Hematopoietic multipotent progenitor cell treated with erythropoietin and hydrocortisone succinate and interleukin-3 and kit ligand, for 6 days (in vitro differentiated cells): ENCODE data around the gene TMEM171.

Experiments
- DNase-seq: peaks from one replicate; pipeline ENCODE4 v3.0.0-alpha.2; 2015

TMEM171 gene

DNA sequence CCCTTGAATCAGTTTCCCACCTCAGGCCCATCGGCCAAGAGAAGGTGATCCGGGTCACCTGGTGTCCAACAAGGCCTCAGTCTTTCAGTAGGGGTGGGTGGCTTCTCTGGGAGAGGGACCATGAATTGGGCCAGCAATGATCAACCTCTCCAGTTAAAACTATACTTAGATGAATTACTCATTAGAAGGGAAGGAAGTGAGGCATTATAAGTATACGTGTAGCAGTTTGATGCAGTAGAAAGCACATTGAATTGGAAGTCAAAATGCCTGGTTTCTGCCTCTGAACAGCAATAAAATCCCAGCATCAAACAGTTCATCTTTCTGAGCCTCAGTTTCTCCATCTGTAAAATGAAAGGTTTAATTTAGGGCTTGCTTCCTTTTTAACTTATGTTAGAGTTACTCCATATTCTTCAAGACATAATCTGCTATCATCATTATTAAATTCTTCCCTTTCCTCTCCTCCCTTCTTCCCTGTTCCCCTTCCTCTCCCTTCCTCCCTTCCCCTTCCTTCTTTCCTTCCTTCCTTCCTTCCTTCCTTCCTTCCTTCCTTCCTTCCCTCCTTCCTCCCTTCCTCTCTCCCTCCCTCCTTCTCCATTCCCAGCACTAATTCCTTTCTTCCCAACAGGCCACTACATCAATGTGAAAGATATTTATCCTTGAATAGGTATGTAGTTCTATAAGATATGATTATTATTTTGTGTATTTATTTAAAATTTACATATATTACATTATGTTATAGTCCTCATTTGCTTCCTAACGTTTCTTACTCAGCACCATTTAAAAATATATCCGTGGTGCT lies 34.0 kb downstream of the TMEM171 start:
- DNase-seq, result no peak

DNA sequence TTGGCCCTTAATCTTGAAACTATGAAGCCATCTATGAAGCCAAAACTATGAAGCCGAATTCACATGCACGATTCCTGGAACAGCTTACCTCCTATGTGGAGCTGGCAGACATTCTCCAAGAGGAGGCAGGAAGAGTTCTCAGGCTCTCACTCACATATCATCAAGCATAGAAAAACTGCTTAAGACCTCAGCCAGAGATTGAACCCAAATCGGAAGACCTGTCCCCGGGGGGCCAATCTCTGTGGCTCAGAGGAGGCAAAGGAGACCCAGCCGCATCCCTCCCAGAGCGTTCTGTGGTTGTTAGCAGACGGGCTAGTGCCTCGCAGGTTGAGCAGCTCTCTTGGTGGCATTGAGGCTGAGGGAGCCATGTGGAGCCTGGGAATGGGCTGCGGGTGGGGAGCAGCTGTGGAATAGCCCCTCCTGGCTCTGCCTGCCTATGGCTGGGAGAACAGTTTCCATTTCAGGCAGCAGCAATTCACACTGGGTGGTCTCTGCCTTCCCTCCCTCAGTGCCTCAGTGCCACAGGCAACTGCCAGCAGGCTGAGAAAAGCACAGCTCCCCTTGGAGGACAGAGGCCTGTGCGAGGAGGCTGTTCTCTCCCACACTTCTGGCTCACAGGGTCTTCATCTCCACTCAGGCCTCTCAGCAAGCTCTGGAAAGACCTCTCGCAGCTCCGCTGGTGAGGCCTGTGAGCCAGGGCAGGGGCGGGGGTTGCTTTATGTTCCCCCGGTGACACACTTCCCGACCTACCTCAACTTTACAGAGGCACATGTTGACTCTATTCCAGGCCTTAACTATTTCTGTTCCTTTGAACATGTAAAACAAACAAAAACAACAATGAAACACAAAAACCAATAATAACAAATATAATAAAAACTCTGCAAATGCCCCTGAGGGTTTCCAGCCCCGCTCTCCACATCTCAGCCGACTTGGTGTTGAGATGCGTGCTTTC lies 35.2 kb downstream of the TMEM171 start:
- no peak for DNase-seq

DNA sequence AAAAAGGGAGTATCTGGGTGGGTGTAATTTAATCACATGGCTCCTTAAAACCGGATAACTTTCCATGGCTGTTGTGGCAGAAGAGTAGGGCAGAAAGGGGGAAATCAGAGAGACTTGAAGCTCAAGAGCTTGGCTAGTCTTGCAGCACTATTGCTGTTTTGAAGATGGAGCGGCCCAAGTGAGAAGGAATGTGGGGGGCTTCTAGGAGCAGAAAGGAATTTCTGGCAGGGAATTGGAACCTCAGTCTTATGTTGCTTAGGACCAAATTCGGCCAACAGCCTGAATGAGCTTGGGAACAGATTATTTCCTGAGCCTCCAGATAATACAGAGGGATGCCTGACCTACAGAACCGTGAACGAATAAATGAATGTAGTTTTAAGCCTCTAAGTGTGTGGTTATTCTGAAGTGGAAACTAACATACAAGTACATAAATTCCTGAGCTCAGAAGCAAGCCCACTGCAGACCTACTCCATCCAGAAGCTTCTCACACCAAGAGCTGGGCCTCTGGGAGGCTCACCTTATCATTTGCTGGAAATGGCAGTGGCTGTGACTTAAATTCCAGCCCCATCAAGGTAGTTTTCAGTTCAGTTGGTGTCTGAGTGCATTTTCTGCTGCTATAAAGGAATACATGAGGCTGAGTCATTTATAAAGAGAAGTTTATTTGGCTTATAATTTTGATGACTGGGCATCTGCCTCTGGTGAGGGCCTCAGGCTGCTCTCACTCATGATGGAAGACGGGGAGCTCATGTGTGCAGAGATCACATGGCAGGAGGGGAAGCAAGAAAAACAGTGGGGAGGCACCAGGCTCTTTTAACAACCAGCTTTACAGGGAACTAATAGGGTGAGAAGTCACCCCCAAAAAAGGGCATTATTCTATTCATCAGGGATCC lies 37.3 kb downstream of the TMEM171 start:
- no peak for DNase-seq

DNA sequence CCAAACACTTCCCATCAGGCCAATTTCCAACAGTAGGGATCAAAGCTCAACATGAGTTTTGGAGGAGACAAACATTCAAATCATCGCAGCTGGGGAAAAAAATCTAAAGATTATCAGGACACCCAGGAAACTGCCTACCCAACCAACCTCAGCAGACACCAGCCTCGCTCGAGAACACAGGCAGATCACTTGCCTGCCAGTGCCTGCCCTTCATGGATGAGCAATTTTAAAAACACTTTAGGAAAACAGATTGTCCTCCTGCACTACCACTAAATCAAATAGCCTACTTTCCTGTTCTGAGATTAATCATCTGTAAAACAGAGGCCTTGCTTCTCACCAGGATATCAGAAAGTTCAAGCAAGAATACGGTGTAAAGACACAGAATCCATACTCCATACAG lies 37.9 kb downstream of the TMEM171 start:
- no peak for DNase-seq

DNA sequence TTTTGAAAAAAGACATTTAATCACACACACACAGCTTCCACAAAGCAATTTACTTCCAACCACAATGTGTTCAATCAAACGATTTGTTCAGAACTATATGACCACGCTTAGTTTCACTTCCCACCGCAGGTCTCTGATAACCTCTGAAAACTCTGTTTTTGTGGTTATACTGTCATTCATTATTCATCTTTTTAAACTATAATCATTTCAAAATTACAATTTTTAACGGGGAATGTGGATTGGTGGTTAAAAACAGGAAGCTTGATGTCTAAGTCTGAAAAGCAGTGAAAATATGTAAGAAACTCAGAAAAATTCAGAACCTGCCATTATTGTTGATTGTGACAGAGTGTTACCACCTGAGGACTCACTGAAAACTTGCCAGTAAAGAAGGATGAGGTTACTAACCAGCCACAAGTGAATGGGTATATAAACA lies 39.9 kb downstream of the TMEM171 start:
- DNase-seq, result peak; percentile 43

DNA sequence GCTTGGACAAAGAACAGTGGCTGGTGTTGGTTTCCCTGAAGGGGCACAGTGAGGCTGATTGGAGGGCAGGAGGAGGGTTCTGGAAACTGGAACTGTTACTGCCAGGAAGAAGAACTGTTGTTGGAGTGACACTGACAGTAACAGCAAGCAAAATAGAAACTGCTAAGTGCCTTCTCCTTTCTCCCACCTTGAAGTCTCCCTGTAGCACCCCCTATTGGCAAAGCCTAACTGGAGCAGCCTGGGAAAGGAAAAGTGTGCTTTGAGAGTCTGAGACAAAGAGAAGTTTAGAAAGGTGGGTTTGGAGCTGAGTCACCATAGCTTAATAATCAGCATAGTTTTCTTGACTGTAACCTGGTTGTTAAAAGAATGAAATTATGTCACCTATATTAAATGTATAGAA lies 50.1 kb downstream of the TMEM171 start:
- DNase-seq, result peak; percentile 69

DNA sequence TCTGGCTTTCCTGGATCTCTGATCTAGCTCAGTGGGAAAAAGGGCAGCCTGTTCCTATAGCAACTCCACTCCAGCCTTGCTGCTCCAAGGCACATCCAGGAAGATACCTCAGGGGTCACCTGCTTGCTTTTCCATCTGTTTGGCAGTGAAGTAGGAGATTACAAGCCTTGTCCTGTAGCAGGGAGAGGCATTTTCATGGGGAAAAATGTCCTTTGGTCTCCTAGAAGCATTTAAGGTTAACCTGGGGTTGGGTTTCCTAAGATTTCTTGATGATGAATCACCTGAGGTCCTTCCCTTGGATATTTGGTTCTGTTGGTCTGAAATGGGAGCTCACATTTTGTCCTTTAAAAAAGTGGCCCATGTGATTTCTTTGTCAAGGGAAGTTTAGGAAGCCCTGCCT lies 51.1 kb downstream of the TMEM171 start:
- DNase-seq, result no peak

DNA sequence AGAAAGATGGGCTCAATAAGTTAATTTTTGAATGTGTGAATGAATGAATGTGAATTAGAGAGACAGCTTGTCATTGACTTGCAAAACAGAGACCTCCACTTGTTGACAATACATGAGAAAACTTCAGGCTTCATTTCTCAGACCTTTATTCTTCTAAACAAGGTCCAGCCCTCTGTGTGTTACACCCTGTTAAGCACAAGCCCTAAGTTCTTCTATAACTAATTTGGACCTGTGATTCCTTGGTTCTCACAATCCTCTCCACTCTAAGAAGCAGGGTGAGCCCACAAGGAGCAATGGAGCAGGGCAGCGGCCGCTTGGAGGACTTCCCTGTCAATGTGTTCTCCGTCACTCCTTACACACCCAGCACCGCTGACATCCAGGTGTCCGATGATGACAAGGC lies 52.6 kb downstream of the TMEM171 start, which contains the start of gene TMEM174:
Gene TMEM174, plus strand, starts transcription at position 243 of the 400 bp plus-strand sequence. Its CDS starts 51 bp downstream, at position 294.
- no peak for DNase-seq

DNA sequence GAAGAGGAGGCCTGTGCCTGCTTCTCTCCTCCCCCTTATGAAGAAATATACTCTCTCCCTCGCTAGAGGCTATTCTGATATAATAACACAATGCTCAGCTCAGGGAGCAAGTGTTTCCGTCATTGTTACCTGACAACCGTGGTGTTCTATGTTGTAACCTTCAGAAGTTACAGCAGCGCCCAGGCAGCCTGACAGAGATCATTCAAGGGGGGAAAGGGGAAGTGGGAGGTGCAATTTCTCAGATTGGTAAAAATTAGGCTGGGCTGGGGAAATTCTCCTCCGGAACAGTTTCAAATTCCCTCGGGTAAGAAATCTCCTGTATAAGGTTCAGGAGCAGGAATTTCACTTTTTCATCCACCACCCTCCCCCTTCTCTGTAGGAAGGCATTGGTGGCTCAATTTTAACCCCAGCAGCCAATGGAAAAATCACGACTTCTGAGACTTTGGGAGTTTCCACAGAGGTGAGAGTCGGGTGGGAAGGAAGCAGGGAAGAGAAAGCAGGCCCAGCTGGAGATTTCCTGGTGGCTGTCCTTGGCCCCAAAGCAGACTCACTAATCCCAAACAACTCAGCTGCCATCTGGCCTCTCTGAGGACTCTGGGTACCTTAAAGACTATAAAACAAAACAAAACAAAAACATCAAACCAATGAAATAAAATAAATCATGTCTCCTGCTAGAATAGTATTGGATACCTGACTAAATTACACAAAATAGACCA lies 53.9 kb downstream of the TMEM171 start:
- no peak for DNase-seq

DNA sequence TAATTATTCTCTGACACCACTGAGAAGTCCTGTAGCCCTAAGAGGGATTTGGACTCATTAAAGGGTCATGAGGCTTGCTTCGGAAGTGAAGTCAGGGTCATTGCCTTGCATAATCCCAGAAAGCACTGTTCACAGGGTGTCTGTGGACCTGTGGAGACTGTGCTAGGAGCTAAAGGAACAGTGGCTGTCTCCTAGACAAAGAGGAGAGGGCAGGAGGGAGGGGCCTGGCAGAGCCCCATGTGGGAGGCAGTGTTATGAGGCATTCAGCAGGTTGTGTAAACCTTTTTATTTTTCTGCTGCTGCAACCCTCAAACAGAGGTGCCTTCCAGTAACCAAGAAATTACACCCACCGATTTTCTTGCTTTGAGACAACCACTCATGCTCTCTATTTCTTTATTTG lies 55.9 kb downstream of the TMEM171 start:
- DNase-seq, result no peak

DNA sequence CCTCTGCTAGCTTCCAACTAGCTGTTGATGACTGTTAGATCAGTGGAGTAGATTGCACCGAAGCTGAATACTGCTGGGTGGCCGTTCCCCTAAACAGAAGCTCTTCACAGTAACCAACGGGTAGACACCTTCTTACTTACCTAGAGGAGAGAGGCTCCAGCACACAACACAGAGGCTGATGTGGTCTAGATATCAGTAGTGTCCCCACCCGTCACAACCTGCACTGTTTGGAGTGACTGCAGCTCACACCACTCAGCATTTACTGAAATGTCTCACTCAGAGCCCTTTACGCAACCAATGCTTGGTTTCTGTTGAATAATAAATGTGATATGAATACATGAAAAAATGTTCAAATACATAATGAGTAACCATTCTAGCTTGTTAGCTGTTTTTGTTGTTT lies 57.9 kb downstream of the TMEM171 start:
- DNase-seq, result no peak

DNA sequence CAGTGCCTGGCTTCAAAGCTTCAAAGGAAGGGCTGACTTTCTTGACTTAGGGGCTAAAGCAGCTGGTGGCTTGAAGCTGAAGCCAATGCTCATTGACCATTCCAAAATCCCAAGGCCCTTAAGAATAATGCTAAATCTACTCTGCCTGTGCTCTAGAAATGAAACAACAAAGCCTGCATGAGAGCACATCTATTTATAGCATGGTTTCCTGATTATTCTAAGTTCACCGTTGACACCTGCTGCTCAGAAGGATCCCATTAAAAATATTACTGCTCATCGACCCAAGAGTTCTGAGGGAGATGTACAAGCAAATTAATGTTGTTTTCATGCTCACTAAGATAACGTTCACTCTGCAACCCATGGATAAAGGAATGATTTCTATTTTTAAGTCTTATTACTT lies 59.4 kb downstream of the TMEM171 start:
- DNase-seq, result no peak

DNA sequence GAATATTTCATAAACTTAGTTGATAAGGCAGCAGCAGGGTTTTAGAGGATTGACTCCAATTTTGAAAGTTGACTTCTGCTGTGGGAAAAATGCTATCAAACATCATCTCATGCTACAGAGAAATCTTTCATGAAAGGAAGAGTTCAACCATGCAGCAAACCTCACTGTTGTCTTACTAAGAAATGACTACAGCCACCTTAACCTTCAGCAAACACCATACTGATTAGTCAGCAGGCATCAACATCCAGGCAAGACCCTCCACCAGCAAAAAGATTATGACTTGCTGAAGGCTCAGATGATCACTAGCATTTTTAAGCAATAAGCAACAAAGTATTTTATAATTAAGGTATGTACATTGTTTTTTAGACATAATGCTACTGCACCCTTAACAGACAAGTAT lies 60.2 kb downstream of the TMEM171 start:
- no peak for DNase-seq
